Panc1 (cell line): ENCODE data around the gene KCNAB1. TPM values are rescaled to one million over a fixed set of nuclear protein-coding genes. Genes with fewer than 3 reads are reported as not detected.

Experiments used
- ATAC-seq: fragments of 200-7000 bp; cut with Tn5 transposase; 2 replicates; pipeline ENCODE4 v1.9.1; 2020; ENCODE audit warnings: mild to moderate bottlenecking, moderate library complexity
- BruUV-seq: library from RNA; stranded (reverse); fragments of 400-500 nt; replicated peaks from 2 replicates; lab custom pipeline; 2021; lab: Mats Ljungman, UMichigan
- CTCF ChIA-PET: fragments of 300-600 bp; sonication (Branson Sonifier 250); formaldehyde crosslinking; loops from one replicate; lab custom pipeline; 2022; ENCODE audit warnings: antibody characterized with exemption; lab: Charles Lee
- POLR2A ChIA-PET: fragments of 300-600 bp; sonication (Branson Sonifier 250); formaldehyde crosslinking; loops from one replicate; lab custom pipeline; 2022; ENCODE audit warnings: antibody characterized with exemption; lab: Charles Lee
- DNase-seq: peaks from one replicate; pipeline ENCODE4 v3.0.0-alpha.2; 2010; ENCODE audit warnings: low read depth, low spot score
- H3K27ac ChIP-seq: 2 replicates; pipeline ENCODE4 v1.5.1; 2011; ENCODE audit warnings: mild to moderate bottlenecking, low read length, inconsistent platforms
- H3K27me3 ChIP-seq: fragments of 200-500 bp; sonication (Bioruptor generic); 2 replicates; pipeline ENCODE4 v1.6.0; 2014; ENCODE audit warnings: low read length, inconsistent platforms; ENCODE audit not compliant: control insufficient read depth, insufficient read depth
- H3K36me3 ChIP-seq: fragments of 200-500 bp; sonication (Bioruptor generic); 2 replicates; pipeline ENCODE4 v1.5.1; 2014; ENCODE audit warnings: inconsistent platforms, mild to moderate bottlenecking, low read length, moderate library complexity; ENCODE audit not compliant: control insufficient read depth, insufficient read depth
- H3K4me1 ChIP-seq: 2 replicates; pipeline ENCODE4 v1.5.1; 2011; ENCODE audit warnings: inconsistent platforms, mild to moderate bottlenecking, low read length, moderate library complexity; ENCODE audit not compliant: control insufficient read depth, insufficient read depth
- H3K4me3 ChIP-seq, 2 experiments: 2 replicates each; pipeline ENCODE4 v1.5.1; 2011 to 2012; ENCODE audit warnings: low read depth in 2 of 2, low read length in 2 of 2, mild to moderate bottlenecking in 2 of 2, inconsistent platforms in 1 of 2, moderate library complexity in 1 of 2
- H3K9me3 ChIP-seq: fragments of 200-500 bp; sonication (Bioruptor generic); 2 replicates; pipeline ENCODE4 v1.5.1; 2014; ENCODE audit warnings: low read depth, mild to moderate bottlenecking, inconsistent platforms, low read length, moderate library complexity; ENCODE audit not compliant: control insufficient read depth, insufficient read depth
- CTCF ChIP-seq: fragments of 450-650 bp; IDR thresholded peaks from 2 replicates; pipeline ENCODE4 v1.5.1; 2017; ENCODE audit warnings: mild to moderate bottlenecking
- POLR2AphosphoS5 ChIP-seq: IDR thresholded peaks from 2 replicates; pipeline ENCODE4 v1.6.1; 2012; ENCODE audit warnings: mild to moderate bottlenecking, low read depth, low read length, moderate library complexity
- REST ChIP-seq, 2 experiments: IDR thresholded peaks; 2 replicates each; pipeline ENCODE4 v1.6.1; 2011 to 2012; ENCODE audit warnings: low read depth in 2 of 2, control low read depth in 1 of 2, low read length in 1 of 2, mild to moderate bottlenecking in 1 of 2, moderate library complexity in 1 of 2; ENCODE audit not compliant: insufficient read depth in 1 of 2
- SIN3A ChIP-seq: IDR thresholded peaks from 2 replicates; pipeline ENCODE4 v1.6.1; 2012; ENCODE audit warnings: low read depth, mild to moderate bottlenecking, low read length, moderate library complexity, borderline replicate concordance; ENCODE audit not compliant: insufficient read depth
- TCF7L2 ChIP-seq: IDR thresholded peaks from 2 replicates; pipeline ENCODE4 v1.6.1; 2011; ENCODE audit warnings: mild to moderate bottlenecking, low read depth, low read length, inconsistent platforms
- in situ Hi-C: cut with HindIII; loops from 2 replicates; pipeline ENCODE4 v1.10.0; 2016; ENCODE audit warnings: low sequenced_read_pairs, low pct_unique_long_range_greater_than_20kb
- intact Hi-C: fragments of 100-400 bp; cut with micrococcal nuclease; formaldehyde crosslinking; loops from one replicate; pipeline ENCODE4 v1.10.0; 2022; ENCODE audit not compliant: unreplicated experiment
- total RNA-seq: library from RNA; stranded (reverse); gene quantifications from one replicate; pipeline ENCODE4 v1.2.1, GENCODE V29; 2021; ENCODE audit not compliant: unreplicated experiment

KCNAB1 gene
- total RNA-seq, 1 experiment from 2014 or later, result not detected

- TF ChIP-seq TCF7L2 (no peak), REST (IDR thresholded peaks at IDR 0.05; ENCODE audit: insufficient read depth in 1 of 2, low read depth in 2 of 2, low read length in 1 of 2) (no peak), SIN3A (no peak), POLR2AphosphoS5 (no peak), CTCF (no peak)
- in situ Hi-C loops (no loop called here), intact Hi-C loops (no loop called here)
- Histone ChIP-seq H3K4me3 (no peak overlapping the region), H3K27ac (no peak overlapping the region), H3K36me3 (no peaks in the 10 kb centered on the region), H3K9me3 (no peaks in the 10 kb centered on the region), H3K27me3 (no peaks in the 10 kb centered on the region; the same call in 1 of the 2 replicates), H3K4me1 (no peaks in the 10 kb centered on the region)
- ChIA-PET CTCF (no interaction called here), POLR2A (interaction anchor here (0.6 kb wide), 1 partner anchor 780 kb away, joined by 12 read pairs; no protein-coding TSS in a partner anchor)
- ATAC-seq, result no peak
- no peak for DNase-seq
- no TSS peak for BruUV-seq
Measured at GRCh38 chr3:156299569-156299968, 179.2 kb downstream of the KCNAB1 start.

- Histone ChIP-seq H3K9me3 (no peaks in the 10 kb centered on the region), H3K36me3 (no peaks in the 10 kb centered on the region), H3K4me1 (no peaks in the 10 kb centered on the region), H3K27me3 (no peaks in the 10 kb centered on the region; the same call in 1 of the 2 replicates), H3K27ac (no peak overlapping the region), H3K4me3 (no peak overlapping the region)
- ChIA-PET CTCF (no interaction called here), POLR2A (interaction anchor here (0.6 kb wide), 1 partner anchor 779 kb away, joined by 12 read pairs; no protein-coding TSS in a partner anchor)
- in situ Hi-C loops, result no loop called here
- BruUV-seq, result no TSS peak
- TF ChIP-seq POLR2AphosphoS5 (no peak), CTCF (no peak), SIN3A (no peak), REST (IDR thresholded peaks at IDR 0.05; ENCODE audit: insufficient read depth in 1 of 2, low read depth in 2 of 2, low read length in 1 of 2) (no peak), TCF7L2 (no peak)
- intact Hi-C loops, result no loop called here
- no peak for ATAC-seq
- no peak for DNase-seq
Measured at GRCh38 chr3:156300371-156300770, 180.0 kb downstream of the KCNAB1 start.
